Choroid plexus epithelial cell (primary cell): Measurements from ENCODE around the gene LEFTY1.
A peak's percentile ranks its signal among the peaks of the same experiment; 100 is the strongest.

Experiments
- DNase-seq: peaks from one replicate; pipeline ENCODE4 v3.0.0-alpha.2; 2010; ENCODE audit warnings: low read depth
- H3K4me3 ChIP-seq: 2 replicates; pipeline ENCODE4 v1.5.1; 2011; ENCODE audit warnings: low read depth, mild to moderate bottlenecking, control low read depth, low read length, moderate library complexity
- TF ChIP-seq, protein P1 (sequence below): conservative IDR thresholded peaks from 2 replicates; pipeline ENCODE4 v1.5.1; 2011; ENCODE audit warnings: low read depth, mild to moderate bottlenecking, control low read depth, inconsistent platforms, low read length, moderate library complexity

The LEFTY1 gene

DNA sequence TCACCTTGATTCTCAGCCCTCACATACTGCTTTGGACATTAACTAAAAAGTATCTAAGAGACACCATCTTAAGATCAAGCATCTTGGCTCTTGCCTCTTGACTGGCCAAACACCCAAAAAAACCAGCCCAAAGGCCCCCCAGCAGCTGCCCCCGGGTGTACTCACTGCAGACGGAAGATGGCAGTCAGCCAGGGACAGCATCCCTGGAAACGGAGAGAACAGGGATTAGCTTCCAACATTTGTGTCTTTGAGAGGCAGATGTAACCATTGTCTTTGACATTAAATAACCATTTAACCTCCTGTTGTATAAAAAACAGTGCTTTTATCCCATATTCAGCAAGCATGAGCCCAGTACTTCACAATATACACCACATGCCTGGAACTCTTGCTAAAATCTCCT lies 18.0 kb downstream of the LEFTY1 start:
- no peak overlapping the region for H3K4me3 ChIP-seq
- TF ChIP-seq, protein P1, sequence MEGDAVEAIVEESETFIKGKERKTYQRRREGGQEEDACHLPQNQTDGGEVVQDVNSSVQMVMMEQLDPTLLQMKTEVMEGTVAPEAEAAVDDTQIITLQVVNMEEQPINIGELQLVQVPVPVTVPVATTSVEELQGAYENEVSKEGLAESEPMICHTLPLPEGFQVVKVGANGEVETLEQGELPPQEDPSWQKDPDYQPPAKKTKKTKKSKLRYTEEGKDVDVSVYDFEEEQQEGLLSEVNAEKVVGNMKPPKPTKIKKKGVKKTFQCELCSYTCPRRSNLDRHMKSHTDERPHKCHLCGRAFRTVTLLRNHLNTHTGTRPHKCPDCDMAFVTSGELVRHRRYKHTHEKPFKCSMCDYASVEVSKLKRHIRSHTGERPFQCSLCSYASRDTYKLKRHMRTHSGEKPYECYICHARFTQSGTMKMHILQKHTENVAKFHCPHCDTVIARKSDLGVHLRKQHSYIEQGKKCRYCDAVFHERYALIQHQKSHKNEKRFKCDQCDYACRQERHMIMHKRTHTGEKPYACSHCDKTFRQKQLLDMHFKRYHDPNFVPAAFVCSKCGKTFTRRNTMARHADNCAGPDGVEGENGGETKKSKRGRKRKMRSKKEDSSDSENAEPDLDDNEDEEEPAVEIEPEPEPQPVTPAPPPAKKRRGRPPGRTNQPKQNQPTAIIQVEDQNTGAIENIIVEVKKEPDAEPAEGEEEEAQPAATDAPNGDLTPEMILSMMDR = no peak
- no peak for DNase-seq

DNA sequence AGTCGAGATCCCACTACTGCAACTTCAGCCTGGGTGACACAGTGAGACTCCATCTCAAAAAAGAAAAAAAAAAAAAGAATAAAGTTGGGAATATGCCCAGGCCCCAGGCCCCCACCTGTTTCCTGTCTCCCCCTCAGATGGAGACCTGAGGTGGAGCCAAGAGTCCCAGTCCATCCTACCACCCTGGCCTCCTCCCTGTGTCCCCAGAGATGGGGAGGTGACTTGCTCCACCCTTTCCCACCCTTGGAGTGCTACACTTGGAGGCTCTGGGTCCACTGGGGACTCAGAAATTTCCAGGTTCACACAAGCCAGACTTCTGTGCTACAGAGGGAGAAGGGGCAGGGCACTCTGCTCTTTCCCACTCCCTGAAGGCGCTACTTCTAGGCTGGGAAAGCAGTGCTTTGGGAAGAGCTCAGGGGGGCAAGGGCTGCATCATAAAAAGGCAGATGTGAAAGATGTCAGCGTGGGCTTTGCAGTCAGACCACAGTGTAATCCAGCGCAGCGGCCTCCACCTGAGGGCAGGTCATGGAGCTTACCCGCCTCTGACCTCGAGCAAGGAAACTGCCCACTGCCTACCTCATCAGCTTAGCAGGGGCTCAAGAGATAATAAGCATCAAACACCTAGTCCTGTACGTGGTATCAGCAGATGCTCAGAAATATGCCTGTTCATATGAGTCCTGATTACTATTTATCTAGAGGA lies 20.2 kb downstream of the LEFTY1 start:
- TF ChIP-seq, protein P1 = no peak
- no peak for DNase-seq
- no peak overlapping the region for H3K4me3 ChIP-seq

DNA sequence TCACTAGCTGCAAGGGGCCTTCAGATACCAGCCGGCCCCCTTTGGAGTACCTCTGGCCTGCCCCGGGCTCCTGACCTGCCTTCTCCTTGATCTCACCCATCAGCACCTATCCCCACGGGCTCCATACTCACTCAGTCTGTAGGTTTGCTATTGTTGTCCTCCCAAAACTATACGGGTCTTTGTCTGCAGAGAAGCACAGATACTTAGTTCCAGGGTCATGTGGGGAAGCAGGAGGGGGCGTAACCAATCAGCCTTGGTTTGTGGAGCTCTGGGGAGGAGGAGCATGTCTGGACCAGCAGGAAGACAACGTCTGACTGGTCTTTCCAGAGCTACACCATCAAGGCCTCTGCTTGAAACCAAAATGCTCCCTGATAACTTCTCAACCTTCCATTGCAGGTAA lies 22.0 kb downstream of the LEFTY1 start:
- DNase-seq = no peak
- H3K4me3 ChIP-seq = no peak overlapping the region
- TF ChIP-seq, protein P1 = no peak

- TF ChIP-seq, protein P1 = no peak
- peak; percentile 69 for DNase-seq
- H3K4me3 ChIP-seq = no peak overlapping the region
These were observed 22.7 kb downstream of the LEFTY1 start for GRCh38 chr1:225866061-225866837.

GRCh38 chr1:225865514-225865913 lies 23.4 kb downstream of the LEFTY1 start:
- TF ChIP-seq, protein P1 = no peak
- no peak overlapping the region for H3K4me3 ChIP-seq
- no peak for DNase-seq

DNA sequence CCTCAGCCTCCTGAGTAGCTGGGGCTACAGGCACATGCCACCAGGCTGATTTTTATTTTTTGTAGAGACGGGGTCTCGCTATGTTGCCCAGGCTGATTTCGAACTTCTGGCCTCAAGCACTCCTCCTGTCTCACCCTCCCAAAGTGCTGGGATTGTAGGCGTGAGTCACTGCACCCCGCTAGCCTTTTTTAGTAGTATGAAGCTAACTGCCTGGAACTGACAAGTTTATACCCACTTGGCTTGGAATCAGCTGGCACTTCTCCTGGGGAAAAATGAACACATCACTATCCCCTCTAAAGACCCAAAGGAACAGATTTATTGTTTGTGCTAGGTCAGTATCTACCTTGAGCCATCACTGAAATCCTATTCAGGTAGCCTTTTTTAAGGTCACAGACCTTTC lies 25.8 kb downstream of the LEFTY1 start:
- TF ChIP-seq, protein P1 = no peak
- no peak for DNase-seq

More for the DNA sequence above, 25.8 kb downstream of the LEFTY1 start:
- no peak overlapping the region for H3K4me3 ChIP-seq
